Activated gamma-delta T cell treated with anti-CD3 and anti-CD28 coated beads, Interleukin-2, amount 50 U/mL, for 16 hours (primary cell): ENCODE data around the gene TSEN54.

Experiments used
- DNase-seq: peaks from one replicate; pipeline ENCODE4 v3.0.0-alpha.2; 2020; ENCODE audit warnings: low read depth

TSEN54 gene

GRCh38 chr17:75565618-75566017, 49.3 kb downstream of the TSEN54 start:
- no peak for DNase-seq

GRCh38 chr17:75566416-75566815, 50.1 kb downstream of the TSEN54 start:
- no peak for DNase-seq

GRCh38 chr17:75566834-75567233, 50.5 kb downstream of the TSEN54 start:
- no peak for DNase-seq

- DNase-seq: no peak
Measured at GRCh38 chr17:75568412-75569255, 52.3 kb downstream of the TSEN54 start.

GRCh38 chr17:75570034-75570676, 53.8 kb downstream of the TSEN54 start:
- no peak for DNase-seq

GRCh38 chr17:75570772-75571171, 54.4 kb downstream of the TSEN54 start:
- no peak for DNase-seq

- DNase-seq: no peak
Measured at GRCh38 chr17:75571197-75571884, 55.0 kb downstream of the TSEN54 start.

GRCh38 chr17:75571885-75572215, 55.5 kb downstream of the TSEN54 start:
- no peak for DNase-seq

- no peak for DNase-seq
Measured at GRCh38 chr17:75572713-75573539, 56.6 kb downstream of the TSEN54 start.

- no peak for DNase-seq
Measured at GRCh38 chr17:75573540-75573957, 57.2 kb downstream of the TSEN54 start.

GRCh38 chr17:75573994-75574393, 57.7 kb downstream of the TSEN54 start:
- DNase-seq: no peak
